Activated CD8-positive, alpha-beta memory T cell treated with anti-CD3 and anti-CD28 coated beads for 24 hours (primary cell): ENCODE results near the gene AQP10.
"Not testable (repeated sequence)": the region's sequence is repeated elsewhere in the genome, so short reads cannot be mapped to it uniquely, and the experiment has no call there.

ENCODE experiments used
- DNase-seq: peaks from one replicate; pipeline ENCODE4 v3.0.0-alpha.2; 2020

AQP10 gene

GRCh38 chr1:154324669-154325582, 4.0 kb downstream of the AQP10 start, which contains the start of gene ATP8B2:
TSS of gene ATP8B2 (plus strand) at chr1:154325525. CDS start at chr1:154328142, 2,617 bp downstream.
- DNase-seq = peak; percentile 93

GRCh38 chr1:154325583-154326545, 5.0 kb downstream of the AQP10 start:
- DNase-seq = no peak

GRCh38 chr1:154326546-154327465, 5.9 kb downstream of the AQP10 start:
- no peak for DNase-seq

GRCh38 chr1:154327466-154328317, 6.8 kb downstream of the AQP10 start:
- no peak for DNase-seq

- DNase-seq = peak; percentile 93
Measured at GRCh38 chr1:154328318-154329151, 7.6 kb downstream of the AQP10 start.

- no peak for DNase-seq
Measured at GRCh38 chr1:154329152-154329521, 8.2 kb downstream of the AQP10 start.

- no peak for DNase-seq
Measured at GRCh38 chr1:154329551-154330131, 8.7 kb downstream of the AQP10 start.

GRCh38 chr1:154330669-154331068, 9.8 kb downstream of the AQP10 start:
- DNase-seq = no peak

- no peak for DNase-seq
Measured at GRCh38 chr1:154334079-154335024, 13.5 kb downstream of the AQP10 start.

- DNase-seq = peak; percentile 95
Measured at GRCh38 chr1:154335025-154335714, 14.3 kb downstream of the AQP10 start.

GRCh38 chr1:154337253-154337894, 16.5 kb downstream of the AQP10 start:
- no peak for DNase-seq

GRCh38 chr1:154338875-154339274, 18.0 kb downstream of the AQP10 start:
- no peak for DNase-seq

GRCh38 chr1:154341366-154341765, 20.5 kb downstream of the AQP10 start:
- DNase-seq = not testable (repeated sequence)

- no peak for DNase-seq
Measured at GRCh38 chr1:154342132-154342531, 21.2 kb downstream of the AQP10 start.

- DNase-seq = peak; percentile 87
Measured at GRCh38 chr1:154342836-154343472, 22.1 kb downstream of the AQP10 start.

- DNase-seq = peak; percentile 86
Measured at GRCh38 chr1:154344977-154345837, 24.3 kb downstream of the AQP10 start.
